Measurements from ENCODE around the gene MAPK12.

GRCh38 chr22:50266994-50267393, 5.5 kb upstream of the MAPK12 start:
- TF ChIP-seq EZH2phosphoT487 (IDR thresholded peaks at IDR 0.05; ENCODE audit: insufficient read depth, low read depth): no peak
- TF ChIP-seq EZH2 (IDR thresholded peaks at IDR 0.05; ENCODE audit: insufficient read depth, poor library complexity, severe bottlenecking): no peak

Measured in GM23248 (cell line).